ENCODE measurements around the gene STRBP.

The STRBP gene

DNA sequence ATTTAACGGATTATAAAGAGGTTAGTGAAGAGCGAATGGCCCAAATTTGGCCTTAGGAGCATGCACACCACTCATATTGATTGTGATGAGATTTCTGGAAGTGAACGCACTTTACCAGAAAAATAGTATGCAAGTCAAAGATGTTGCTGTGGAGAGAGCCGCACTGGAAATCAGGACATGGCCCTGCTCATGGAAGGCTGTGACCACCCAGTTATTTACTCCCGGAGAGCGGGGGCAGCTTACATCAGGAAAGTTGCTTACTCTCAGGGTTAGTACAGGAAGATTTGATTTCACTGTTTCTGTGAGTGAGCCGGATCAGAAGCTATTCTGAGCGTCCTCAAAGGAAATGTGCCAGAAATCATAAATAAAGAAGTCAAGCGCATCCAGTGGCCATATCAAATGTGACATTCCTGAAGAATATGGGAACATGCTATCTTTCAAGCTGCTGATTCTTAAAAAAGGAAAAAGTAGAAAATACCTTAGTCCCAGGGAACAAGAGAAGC lies 42.9 kb upstream of the STRBP start:
- Mint-ChIP-seq H3K4me1 (peaks cover 51% of the 10 kb centered on the region), H3K4me3 (no peak overlapping the region), H3K27me3 (ENCODE audit: low read depth, poor library complexity) (peaks cover 7% of the 10 kb centered on the region), H3K27ac (peak overlapping the region; percentile 98), H3K9me3 (no peaks in the 10 kb centered on the region), H3K36me3 (ENCODE audit: low read depth) (no peaks in the 10 kb centered on the region)
- no peak for DNase-seq
- TF ChIP-seq, protein P1, sequence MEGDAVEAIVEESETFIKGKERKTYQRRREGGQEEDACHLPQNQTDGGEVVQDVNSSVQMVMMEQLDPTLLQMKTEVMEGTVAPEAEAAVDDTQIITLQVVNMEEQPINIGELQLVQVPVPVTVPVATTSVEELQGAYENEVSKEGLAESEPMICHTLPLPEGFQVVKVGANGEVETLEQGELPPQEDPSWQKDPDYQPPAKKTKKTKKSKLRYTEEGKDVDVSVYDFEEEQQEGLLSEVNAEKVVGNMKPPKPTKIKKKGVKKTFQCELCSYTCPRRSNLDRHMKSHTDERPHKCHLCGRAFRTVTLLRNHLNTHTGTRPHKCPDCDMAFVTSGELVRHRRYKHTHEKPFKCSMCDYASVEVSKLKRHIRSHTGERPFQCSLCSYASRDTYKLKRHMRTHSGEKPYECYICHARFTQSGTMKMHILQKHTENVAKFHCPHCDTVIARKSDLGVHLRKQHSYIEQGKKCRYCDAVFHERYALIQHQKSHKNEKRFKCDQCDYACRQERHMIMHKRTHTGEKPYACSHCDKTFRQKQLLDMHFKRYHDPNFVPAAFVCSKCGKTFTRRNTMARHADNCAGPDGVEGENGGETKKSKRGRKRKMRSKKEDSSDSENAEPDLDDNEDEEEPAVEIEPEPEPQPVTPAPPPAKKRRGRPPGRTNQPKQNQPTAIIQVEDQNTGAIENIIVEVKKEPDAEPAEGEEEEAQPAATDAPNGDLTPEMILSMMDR (IDR thresholded peaks at IDR 0.05) = no peak

DNA sequence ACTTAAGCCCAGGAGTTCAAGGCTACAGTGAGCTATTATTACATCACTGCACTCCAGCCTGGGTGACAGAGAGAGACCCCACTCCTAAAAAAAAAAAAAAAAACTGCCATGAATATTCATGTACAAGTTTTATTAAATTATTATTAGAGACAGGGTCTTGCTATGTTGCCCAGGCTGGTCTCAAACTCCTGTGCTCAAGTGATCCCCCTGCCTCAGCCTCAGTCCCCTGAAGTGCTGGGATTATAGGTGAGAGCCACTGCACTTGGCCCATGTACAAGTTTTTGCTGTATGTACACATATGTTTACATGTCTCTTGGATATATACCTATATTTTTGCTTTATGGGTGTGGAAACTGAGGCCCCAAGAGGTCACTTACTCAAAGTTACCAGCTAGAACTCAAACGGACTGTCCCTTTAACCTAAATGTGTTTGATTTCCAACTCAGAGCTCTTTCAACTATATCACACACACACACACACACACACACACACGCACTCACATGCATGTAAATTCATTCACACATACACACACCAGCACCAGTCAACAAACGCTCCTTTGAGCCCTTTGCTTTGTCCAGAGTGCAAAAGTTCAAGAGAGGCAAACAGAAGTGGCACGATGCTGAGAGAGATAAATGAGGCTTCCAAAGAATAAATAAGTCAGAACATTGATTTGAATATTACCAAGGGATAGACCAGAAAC lies 42.3 kb upstream of the STRBP start:
- Mint-ChIP-seq H3K9me3 (no peaks in the 10 kb centered on the region), H3K4me1 (peaks cover 45% of the 10 kb centered on the region), H3K27ac (peak overlapping the region; percentile 98), H3K4me3 (no peak overlapping the region), H3K36me3 (ENCODE audit: low read depth) (no peaks in the 10 kb centered on the region), H3K27me3 (ENCODE audit: low read depth, poor library complexity) (peaks cover 7% of the 10 kb centered on the region)
- DNase-seq = no peak
- TF ChIP-seq, protein P1 (IDR thresholded peaks at IDR 0.05) = no peak

DNA sequence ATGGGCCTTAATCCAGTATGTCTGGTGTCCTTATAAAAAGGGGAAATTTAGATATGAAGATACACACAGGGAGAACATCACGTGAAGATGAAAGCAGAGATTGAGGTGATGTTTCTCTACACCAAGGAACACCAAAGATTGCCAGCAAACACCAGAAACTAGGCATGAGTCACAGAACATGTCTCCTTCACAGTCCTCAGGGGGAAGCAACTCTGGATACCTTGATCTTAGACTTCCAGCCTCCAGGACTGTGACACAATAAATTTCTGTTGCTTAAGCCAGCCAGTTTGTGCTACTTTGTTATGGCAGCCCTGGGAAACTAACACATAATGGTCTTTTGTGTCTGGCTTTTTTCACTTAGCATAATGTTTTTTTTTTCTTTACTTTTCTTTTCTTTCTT lies 41.2 kb upstream of the STRBP start:
- TF ChIP-seq, protein P1 (IDR thresholded peaks at IDR 0.05) = no peak

DNA sequence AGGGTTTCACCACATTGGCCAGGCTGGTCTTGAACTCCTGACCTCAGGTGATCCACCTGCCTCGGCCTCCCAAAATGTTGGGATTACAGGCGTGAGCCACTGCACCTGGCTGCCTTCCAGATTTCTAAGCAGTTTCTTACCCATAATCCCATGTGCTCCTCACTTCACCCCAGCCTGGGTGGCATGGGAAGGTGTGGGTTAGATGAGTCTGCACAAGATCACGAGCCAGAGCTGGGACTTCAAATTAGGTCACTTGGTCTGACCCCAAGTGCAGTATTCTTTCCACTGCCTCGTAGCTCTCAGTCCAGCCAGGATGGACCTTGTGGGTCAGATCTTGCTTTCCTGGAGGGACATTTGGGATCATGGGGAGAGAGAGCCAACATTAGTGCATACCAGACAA lies 37.5 kb upstream of the STRBP start:
- TF ChIP-seq, protein P1 (IDR thresholded peaks at IDR 0.05) = no peak
- H3K36me3 Mint-ChIP-seq (ENCODE audit: low read depth) = no peaks in the 10 kb centered on the region
- peaks cover 12% of the 10 kb centered on the region for H3K27me3 Mint-ChIP-seq (ENCODE audit: low read depth, poor library complexity)
- no peak overlapping the region for H3K27ac Mint-ChIP-seq
- no peak for DNase-seq
- no peak overlapping the region for H3K4me3 Mint-ChIP-seq
- H3K9me3 Mint-ChIP-seq = no peaks in the 10 kb centered on the region
- peaks cover 48% of the 10 kb centered on the region for H3K4me1 Mint-ChIP-seq

More for the DNA sequence above, 41.2 kb upstream of the STRBP start:
- Mint-ChIP-seq H3K27ac (peak overlapping the region; percentile 19), H3K9me3 (no peaks in the 10 kb centered on the region), H3K27me3 (ENCODE audit: low read depth, poor library complexity) (peaks cover 7% of the 10 kb centered on the region), H3K36me3 (ENCODE audit: low read depth) (no peaks in the 10 kb centered on the region), H3K4me1 (peaks cover 53% of the 10 kb centered on the region), H3K4me3 (no peak overlapping the region)
- DNase-seq = no peak

DNA sequence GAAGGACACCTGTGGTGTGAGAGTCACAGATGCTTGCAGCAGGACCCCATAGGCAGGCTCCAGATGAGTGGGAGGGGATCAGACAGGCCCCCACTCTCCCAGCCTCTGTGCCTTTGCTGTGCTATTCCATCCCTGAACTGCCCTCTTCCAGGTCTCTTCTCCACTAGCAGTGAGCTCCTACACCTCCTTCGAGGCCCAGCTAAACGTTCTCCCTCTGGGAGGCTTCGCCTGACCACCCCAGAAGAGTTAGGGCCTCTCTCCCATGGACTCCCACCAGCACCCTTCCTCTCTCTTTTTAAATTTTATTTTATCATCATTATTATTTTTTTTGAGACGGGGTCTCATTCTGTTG lies 35.9 kb upstream of the STRBP start:
- no peak overlapping the region for H3K4me3 Mint-ChIP-seq
- TF ChIP-seq, protein P1 (IDR thresholded peaks at IDR 0.05) = no peak
- no peaks in the 10 kb centered on the region for H3K9me3 Mint-ChIP-seq
- DNase-seq = no peak
- peaks cover 42% of the 10 kb centered on the region for H3K4me1 Mint-ChIP-seq
- no peak overlapping the region for H3K27ac Mint-ChIP-seq
- peaks cover 11% of the 10 kb centered on the region for H3K27me3 Mint-ChIP-seq (ENCODE audit: low read depth, poor library complexity)
- H3K36me3 Mint-ChIP-seq (ENCODE audit: low read depth) = no peaks in the 10 kb centered on the region
